Stomach (tissue), 9 donors: ENCODE data around the gene DYNC1I1. TPM values are rescaled to one million over a fixed set of nuclear protein-coding genes. Genes with fewer than 3 reads are reported as not detected.
A peak's percentile ranks its signal among the peaks of the same experiment; 100 is the strongest.

Experiments
- DNase-seq, 2 donors: peaks; one replicate each; pipeline versions ENCODE4 v3.0.0 to v3.0.0-alpha.2; 2013 to 2019
- H3K27ac ChIP-seq, 5 donors: fragments of 200-600 bp in 4 of 5; sonication (generic) in 4 of 5; one replicate each; pipeline ENCODE4 v1.5.1; 2013 to 2019; ENCODE audit warnings: mild to moderate bottlenecking in 1 of 5, moderate library complexity in 1 of 5
- H3K27me3 ChIP-seq, 3 donors: fragments of 200-600 bp; sonication (generic); one replicate each; pipeline ENCODE4 v1.5.1; 2017 to 2019; ENCODE audit warnings: mixed run types in 1 of 3
- H3K36me3 ChIP-seq, 4 donors: fragments of 200-600 bp; sonication (generic); 1 replicate in 3 of 4; 2 replicates in 1 of 4; pipeline ENCODE4 v1.5.1; 2016 to 2019
- H3K4me1 ChIP-seq, 4 donors: fragments of 200-600 bp; sonication (generic); one replicate each; pipeline ENCODE4 v1.5.1; 2016 to 2019
- H3K4me3 ChIP-seq, 4 donors: fragments of 200-600 bp; sonication (generic) in 3 of 4; one replicate each; pipeline ENCODE4 v1.5.1; 2016 to 2019; ENCODE audit warnings: mild to moderate bottlenecking in 1 of 4
- H3K9me3 ChIP-seq, 4 donors: fragments of 200-600 bp; sonication (generic); one replicate each; pipeline ENCODE4 v1.5.1; 2016 to 2019
- CTCF ChIP-seq, 7 experiments: fragments of 450-650 bp in 4 of 7; fragments of 200-600 bp in 3 of 7; sonication (generic) in 3 of 7; IDR thresholded peaks; one replicate each; pipeline ENCODE4 v1.5.1; 2016 to 2019; ENCODE audit warnings: antibody characterized with exemption in 7 of 7, control low read depth in 2 of 7, mild to moderate bottlenecking in 1 of 7
- EP300 ChIP-seq: sonication (generic); formaldehyde crosslinking; IDR thresholded peaks from one replicate; pipeline ENCODE4 v1.6.1; 2017; ENCODE audit warnings: antibody characterized with exemption
- POLR2A ChIP-seq, 4 donors: fragments of 450-650 bp; IDR thresholded peaks; one replicate each; pipeline ENCODE4 v1.6.1; 2016; ENCODE audit warnings: antibody characterized with exemption in 4 of 4, control low read depth in 2 of 4, mild to moderate bottlenecking in 1 of 4, moderate library complexity in 1 of 4
- POLR2AphosphoS5 ChIP-seq, 3 donors: sonication (generic); formaldehyde crosslinking; IDR thresholded peaks; one replicate each; pipeline ENCODE4 v1.6.1; 2016; ENCODE audit warnings: antibody characterized with exemption in 3 of 3
- WGBS, 5 donors: extraction: QIAGEN DNeasy Blood & Tissue Kit in 3 of 5; methylation state at CpG; one replicate each; pipeline versions ENCODE4 v1.1.5 to v1.1.7; 2013 to 2018; 5-methylcytosine and 5-hydroxymethylcytosine counted together
- intact Hi-C: fragments of 100-400 bp; cut with DNase I; formaldehyde crosslinking; loops from one replicate; pipeline ENCODE4 v1.15.1; 2023; ENCODE audit warnings: low total_unique reads
- polyA plus RNA-seq, 3 donors: library from polyadenylated mRNA; stranded (reverse); fragments of 200-250 nt; gene quantifications; one replicate each; pipeline ENCODE4 v1.2.3, GENCODE V29; 2013
- total RNA-seq, 5 donors: library from RNA; depleted of rRNA; stranded (reverse); fragments of >200 nt; gene quantifications; one replicate each; pipeline versions ENCODE4 v1.1.0 to v1.2.3, GENCODE V29; 2014 to 2016
- donor health status: healthy with polysubstance abuse.
- donor health status: Bipolar disorder and iron deficiency.
- donor health status: healthy.

DYNC1I1 gene
- total and polyA plus RNA-seq, 8 donors: 0.93 to 69.4 (median 5.3) TPM

- Histone ChIP-seq H3K27ac (no peak overlapping the region), H3K27me3 (no peaks in the 10 kb centered on the region), H3K36me3 (no peaks in the 10 kb centered on the region), H3K4me3 (no peak overlapping the region), H3K9me3 (no peaks in the 10 kb centered on the region), H3K4me1 (no peaks in the 10 kb centered on the region)
- TF ChIP-seq POLR2A (IDR thresholded peaks at IDR 0.05) (no peak), POLR2AphosphoS5 (IDR thresholded peaks at IDR 0.05) (no peak), EP300 (no peak), CTCF (IDR thresholded peaks at IDR 0.05) (no peak)
- DNase-seq: no peak
- intact Hi-C loops: no loop called here
- WGBS, 5 donors: 83 to 95% (median 89%) methylated on average over 1 of the region's 1 CpG
Observed at GRCh38 chr7:96055717-96056116, 283.4 kb downstream of the DYNC1I1 start.

- intact Hi-C loops: no loop called here
- 55 to 77% (median 71%) methylated on average over 1 of the region's 1 CpG for WGBS, 5 donors
- TF ChIP-seq EP300 (no peak), POLR2AphosphoS5 (IDR thresholded peaks at IDR 0.05) (no peak), CTCF (IDR thresholded peaks at IDR 0.05) (no peak), POLR2A (IDR thresholded peaks at IDR 0.05) (no peak)
Observed at GRCh38 chr7:96059075-96059474, 286.7 kb downstream of the DYNC1I1 start.

GRCh38 chr7:96061009-96061408 lies 288.7 kb downstream of the DYNC1I1 start:
- no peak for DNase-seq
- Histone ChIP-seq H3K36me3 (no peaks in the 10 kb centered on the region), H3K9me3 (no peaks in the 10 kb centered on the region), H3K4me3 (no peak overlapping the region), H3K27me3 (no peaks in the 10 kb centered on the region), H3K4me1 (peaks cover 0 to 14% (median 7%) of the 10 kb centered on the region in 4 donors), H3K27ac (no peak overlapping the region)
- WGBS, 5 donors: 83 to 90% (median 85%) methylated on average over 7 of the region's 7 CpGs
- intact Hi-C loops: no loop called here
- no peak for TF ChIP-seq CTCF (IDR thresholded peaks at IDR 0.05)
- no peak for TF ChIP-seq POLR2A (IDR thresholded peaks at IDR 0.05)
- TF ChIP-seq POLR2AphosphoS5 (IDR thresholded peaks at IDR 0.05): no peak
- no peak for TF ChIP-seq EP300

More at GRCh38 chr7:96059075-96059474, 286.7 kb downstream of the DYNC1I1 start:
- no peak for DNase-seq
- H3K9me3 ChIP-seq: no peaks in the 10 kb centered on the region
- no peaks in the 10 kb centered on the region for H3K36me3 ChIP-seq
- peaks cover 0 to 14% (median 7%) of the 10 kb centered on the region in 4 donors for H3K4me1 ChIP-seq
- no peak overlapping the region for H3K4me3 ChIP-seq
- H3K27me3 ChIP-seq: no peaks in the 10 kb centered on the region
- H3K27ac ChIP-seq: no peak overlapping the region

- peak; percentile 48 to 61 for DNase-seq
- WGBS, 5 donors: 14 to 31% (median 21%) methylated on average over 4 of the region's 4 CpGs
- no peaks in the 10 kb centered on the region for H3K9me3 ChIP-seq
- intact Hi-C loops: no loop called here
- no peak for TF ChIP-seq POLR2AphosphoS5 (IDR thresholded peaks at IDR 0.05)
- no peak for TF ChIP-seq POLR2A (IDR thresholded peaks at IDR 0.05)
- TF ChIP-seq CTCF (IDR thresholded peaks at IDR 0.05): no peak
- no peak for TF ChIP-seq EP300
- peaks cover 2 to 22% (median 7%) of the 10 kb centered on the region in 4 donors for H3K4me1 ChIP-seq
- H3K27ac ChIP-seq: no peak overlapping the region
- no peak overlapping the region for H3K4me3 ChIP-seq
- no peaks in the 10 kb centered on the region for H3K27me3 ChIP-seq
- no peaks in the 10 kb centered on the region for H3K36me3 ChIP-seq
Observed at GRCh38 chr7:96061844-96062243, 289.5 kb downstream of the DYNC1I1 start.
